Choroid plexus epithelial cell (primary cell): ENCODE measurements around the gene HNRNPU.

Experiments
- DNase-seq: peaks from one replicate; pipeline ENCODE4 v3.0.0-alpha.2; 2010; ENCODE audit warnings: low read depth
- H3K4me3 ChIP-seq: 2 replicates; pipeline ENCODE4 v1.5.1; 2011; ENCODE audit warnings: low read depth, mild to moderate bottlenecking, control low read depth, low read length, moderate library complexity
- CTCF ChIP-seq: conservative IDR thresholded peaks from 2 replicates; pipeline ENCODE4 v1.5.1; 2011; ENCODE audit warnings: low read depth, mild to moderate bottlenecking, control low read depth, inconsistent platforms, low read length, moderate library complexity

Gene HNRNPU

GRCh38 chr1:244820131-244820530, 44.2 kb downstream of the HNRNPU start:
- no peak overlapping the region for H3K4me3 ChIP-seq
- no peak for TF ChIP-seq CTCF
- DNase-seq = no peak

- DNase-seq = no peak
- H3K4me3 ChIP-seq = no peak overlapping the region
- no peak for TF ChIP-seq CTCF
Observed at GRCh38 chr1:244817415-244817894, 46.9 kb downstream of the HNRNPU start.

GRCh38 chr1:244815600-244816099, 48.7 kb downstream of the HNRNPU start:
- no peak for DNase-seq
- no peak for TF ChIP-seq CTCF
- peak overlapping the region; percentile 10 for H3K4me3 ChIP-seq

GRCh38 chr1:244813327-244813726, 51.0 kb downstream of the HNRNPU start:
- DNase-seq = no peak
- no peak overlapping the region for H3K4me3 ChIP-seq
- TF ChIP-seq CTCF = no peak

- TF ChIP-seq CTCF = no peak
- no peak overlapping the region for H3K4me3 ChIP-seq
- DNase-seq = no peak
Observed at GRCh38 chr1:244810221-244810620, 54.1 kb downstream of the HNRNPU start.

- no peak for DNase-seq
- TF ChIP-seq CTCF = no peak
- H3K4me3 ChIP-seq = no peak overlapping the region
Observed at GRCh38 chr1:244807138-244807537, 57.2 kb downstream of the HNRNPU start.

GRCh38 chr1:244804841-244805240, 59.5 kb downstream of the HNRNPU start:
- TF ChIP-seq CTCF = no peak
- no peak for DNase-seq
- no peak overlapping the region for H3K4me3 ChIP-seq
